ENCODE results near the gene LAYN. TPM values are rescaled to one million over a fixed set of nuclear protein-coding genes. Genes with fewer than 3 reads are reported as not detected.

The LAYN gene
- total and polyA plus RNA-seq, 2 of the 13 experiments (the other 11 are each of a cell fraction or from before 2014, with no cell fraction given): 0.17 TPM; not detected in 1

GRCh38 chr11:111523343-111523742 is 17.2 kb upstream of the LAYN start (continued):
- no peak for TF ChIP-seq ZNF281 (CRISPR knock-in tag; IDR thresholded peaks at IDR 0.05; ENCODE audit: borderline replicate concordance)
- no peak for TF ChIP-seq ZC3H4 (CRISPR knock-in tag; IDR thresholded peaks at IDR 0.05; ENCODE audit: borderline replicate concordance)
- TF ChIP-seq BORCS8-MEF2B (CRISPR knock-in tag; IDR thresholded peaks at IDR 0.05): no peak

- no peak overlapping the region for H2AFZ ChIP-seq (ENCODE audit: low read length)
- H3K4me2 ChIP-seq (ENCODE audit: low read depth, low read length): no peak overlapping the region
- no peak for ATAC-seq
- POLR2A ChIA-PET: no interaction called here
- H3K27me3 ChIP-seq (ENCODE audit: control insufficient read depth in 1 of 2, insufficient read depth in 2 of 2, low read length in 2 of 2): peaks cover 0 to 18% of the 10 kb centered on the region in 2 experiments; a peak in 2 of 5 replicates
- CTCF ChIA-PET (ENCODE audit: low intra/inter-chr PET ratio, low total read pairs): no interaction called here
- no peaks in the 10 kb centered on the region for H3K9me3 ChIP-seq (ENCODE audit: low read length)
- H3K4me3 ChIP-seq (replicated peaks in 1 of 3; ENCODE audit: insufficient read depth in 1 of 3, low read depth in 2 of 3, low read length in 3 of 3): no peak overlapping the region
- no peaks in the 10 kb centered on the region for H3K36me3 ChIP-seq (replicated peaks in 1 of 2; ENCODE audit: control insufficient read depth in 1 of 2, insufficient read depth in 2 of 2, low read length in 2 of 2)
- no peak for DNase-seq (ENCODE audit: low spot score)
- in situ Hi-C loops (cut with HindIII; ENCODE audit: extremely low pct_ligation_motif_present, low pct_unique_long_range_greater_than_20kb): no loop called here
- H4K20me1 ChIP-seq (ENCODE audit: insufficient read depth, low read length): no peaks in the 10 kb centered on the region
- H3K9ac ChIP-seq (ENCODE audit: insufficient read depth, low read depth, low read length): no peak overlapping the region
- H3K4me1 ChIP-seq (ENCODE audit: insufficient read depth, low read length): no peaks in the 10 kb centered on the region
- no peak for TF ChIP-seq ZSCAN30 (CRISPR knock-in tag; IDR thresholded peaks at IDR 0.05)
- TF ChIP-seq ZNF44 (CRISPR knock-in tag; IDR thresholded peaks at IDR 0.05): no peak
- no peak for TF ChIP-seq ZNF891 (CRISPR knock-in tag; IDR thresholded peaks at IDR 0.05)
- no peak for TF ChIP-seq PHF21A (CRISPR knock-in tag; IDR thresholded peaks at IDR 0.05)
- TF ChIP-seq ZNF639 (CRISPR knock-in tag; conservative IDR thresholded peaks at IDR 0.05): no peak
- TF ChIP-seq GFI1 (CRISPR knock-in tag; IDR thresholded peaks at IDR 0.05; ENCODE audit: borderline replicate concordance): no peak
- no peak for TF ChIP-seq ZNF616 (CRISPR knock-in tag; IDR thresholded peaks at IDR 0.05; ENCODE audit: low read depth)
- TF ChIP-seq ATF7 (IDR thresholded peaks at IDR 0.05): no peak
- TF ChIP-seq ATF7 (CRISPR knock-in tag; IDR thresholded peaks at IDR 0.05): no peak
- TF ChIP-seq RFX1 (IDR thresholded peaks at IDR 0.05): no peak
- no peak for TF ChIP-seq ZNF235 (CRISPR knock-in tag; IDR thresholded peaks at IDR 0.05; ENCODE audit: borderline replicate concordance)
- H3K27ac ChIP-seq (ENCODE audit: extremely low read length, insufficient read depth, low read length): no peak overlapping the region
- intact Hi-C loops (cut with micrococcal nuclease; ENCODE audit: unreplicated experiment): no loop called here
- WGBS (ENCODE audit: low lambda C conversion rate): 3% methylated on average over 1 of the region's 1 CpG
- no peaks in the 10 kb centered on the region for H3K79me2 ChIP-seq (ENCODE audit: insufficient read depth, low read length)
- BruUV-seq (replicated peaks): no TSS peak
- FAIRE-seq: no peak
Observed at GRCh38 chr11:111524056-111524455, 16.5 kb upstream of the LAYN start.
